Activated CD8-positive, alpha-beta memory T cell treated with anti-CD3 and anti-CD28 coated beads, Interleukin-2, amount 10 ng/mL, durations not matched to agents 7 days and 5 days (primary cell): ENCODE results near the gene TSKU. TPM values are rescaled to one million over a fixed set of nuclear protein-coding genes. Genes with fewer than 3 reads are reported as not detected.

ENCODE experiments used
- ATAC-seq: fragments of 150-1000 bp; cut with Tn5 transposase; one replicate; pipeline ENCODE4 v1.10.0; 2021; ENCODE audit warnings: moderate library complexity
- CTCF ChIA-PET: fragments of 350-600 bp; sonication (Branson Sonifier 250); formaldehyde crosslinking; loops from one replicate; lab custom pipeline; 2021; ENCODE audit warnings: antibody characterized with exemption; lab: Charles Lee
- DNase-seq: peaks from one replicate; pipeline ENCODE4 v3.0.0-alpha.2; 2020
- H3K27ac Mint-ChIP-seq: one replicate; pipeline ENCODE4 v1.8.0; 2021; ENCODE audit warnings: mild to moderate bottlenecking, mixed read lengths
- H3K27me3 Mint-ChIP-seq: one replicate; pipeline ENCODE4 v1.8.0; 2021; ENCODE audit warnings: mixed read lengths
- H3K36me3 Mint-ChIP-seq: one replicate; pipeline ENCODE4 v1.8.0; 2021; ENCODE audit warnings: mild to moderate bottlenecking, mixed read lengths
- H3K4me1 Mint-ChIP-seq: one replicate; pipeline ENCODE4 v1.8.0; 2021; ENCODE audit warnings: mixed read lengths
- H3K4me3 Mint-ChIP-seq: one replicate; pipeline ENCODE4 v1.8.0; 2021; ENCODE audit warnings: mild to moderate bottlenecking, moderate library complexity, mixed read lengths
- H3K9me3 Mint-ChIP-seq: one replicate; pipeline ENCODE4 v1.8.0; 2022; ENCODE audit warnings: low read depth, mixed read lengths
- total RNA-seq, 2 experiments: library from RNA; stranded (reverse); gene quantifications; one replicate each; pipeline ENCODE4 v1.2.3, GENCODE V29; 2021

The TSKU gene
- total RNA-seq, 2 experiments from 2014 or later, result 0.35 to 1.5 TPM

DNA sequence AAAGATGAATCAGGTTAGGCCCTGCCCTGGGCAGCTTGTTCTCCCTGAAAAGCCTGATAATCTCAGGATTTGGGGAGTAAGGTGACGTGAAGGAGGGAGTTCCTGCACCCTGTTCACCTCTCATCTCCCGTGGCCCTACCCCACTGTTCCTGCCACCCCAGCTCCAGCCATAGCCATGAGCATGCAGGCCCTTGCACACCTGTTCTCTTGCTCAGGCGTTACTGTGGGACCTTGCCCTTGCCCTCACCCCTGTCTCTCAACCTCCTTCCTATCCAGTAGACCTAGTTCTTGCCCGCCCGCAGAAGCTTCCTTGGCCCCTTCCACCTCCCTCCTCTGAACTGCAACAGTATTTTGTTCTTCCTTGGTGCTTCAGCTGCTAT is 15.0 kb downstream of the TSKU start:
- ATAC-seq (no peak), DNase-seq (no peak)
- peaks cover 12% of the 10 kb centered on the region for H3K27me3 Mint-ChIP-seq
- H3K4me3 Mint-ChIP-seq, result no peak overlapping the region
- CTCF ChIA-PET, result interaction anchor here (1.0 to 7.4 kb wide), 19 partner anchors 10 to 293 kb away, joined by 3 to 81 read pairs (median 4); partner anchors contain the start of gene TSKU
- no peak overlapping the region for H3K27ac Mint-ChIP-seq
- no peaks in the 10 kb centered on the region for H3K9me3 Mint-ChIP-seq
- no peaks in the 10 kb centered on the region for H3K36me3 Mint-ChIP-seq
- peaks cover 7% of the 10 kb centered on the region for H3K4me1 Mint-ChIP-seq

DNA sequence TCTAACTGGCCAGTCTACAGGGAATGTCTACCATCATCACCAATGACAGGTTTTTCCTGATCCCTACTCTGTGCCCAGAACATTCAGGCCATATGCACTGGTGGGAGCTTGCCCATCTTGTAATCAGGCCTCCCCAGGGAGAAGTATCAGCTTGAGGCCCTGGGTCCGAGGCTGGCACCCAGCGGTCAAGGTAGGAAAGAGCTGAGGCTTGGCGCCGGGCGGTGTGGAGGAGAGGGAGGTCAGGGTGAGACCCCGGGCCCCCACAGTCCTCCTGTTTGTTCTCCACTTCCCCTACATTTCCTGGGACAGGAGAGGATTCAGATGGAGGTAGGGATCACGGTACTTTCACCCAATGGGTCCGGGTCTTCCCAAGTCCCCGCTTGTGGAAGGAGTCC is 15.5 kb downstream of the TSKU start:
- ATAC-seq (no peak), DNase-seq (no peak)
- H3K4me1 Mint-ChIP-seq, result peaks cover 12% of the 10 kb centered on the region
- no peaks in the 10 kb centered on the region for H3K9me3 Mint-ChIP-seq
- H3K4me3 Mint-ChIP-seq, result no peak overlapping the region
- CTCF ChIA-PET, result interaction anchor here (0.6 to 7.4 kb wide), 26 partner anchors 9 to 293 kb away, joined by 3 to 81 read pairs (median 4); partner anchors contain the start of gene TSKU
- no peak overlapping the region for H3K27ac Mint-ChIP-seq
- peaks cover 12% of the 10 kb centered on the region for H3K27me3 Mint-ChIP-seq
- no peaks in the 10 kb centered on the region for H3K36me3 Mint-ChIP-seq

DNA sequence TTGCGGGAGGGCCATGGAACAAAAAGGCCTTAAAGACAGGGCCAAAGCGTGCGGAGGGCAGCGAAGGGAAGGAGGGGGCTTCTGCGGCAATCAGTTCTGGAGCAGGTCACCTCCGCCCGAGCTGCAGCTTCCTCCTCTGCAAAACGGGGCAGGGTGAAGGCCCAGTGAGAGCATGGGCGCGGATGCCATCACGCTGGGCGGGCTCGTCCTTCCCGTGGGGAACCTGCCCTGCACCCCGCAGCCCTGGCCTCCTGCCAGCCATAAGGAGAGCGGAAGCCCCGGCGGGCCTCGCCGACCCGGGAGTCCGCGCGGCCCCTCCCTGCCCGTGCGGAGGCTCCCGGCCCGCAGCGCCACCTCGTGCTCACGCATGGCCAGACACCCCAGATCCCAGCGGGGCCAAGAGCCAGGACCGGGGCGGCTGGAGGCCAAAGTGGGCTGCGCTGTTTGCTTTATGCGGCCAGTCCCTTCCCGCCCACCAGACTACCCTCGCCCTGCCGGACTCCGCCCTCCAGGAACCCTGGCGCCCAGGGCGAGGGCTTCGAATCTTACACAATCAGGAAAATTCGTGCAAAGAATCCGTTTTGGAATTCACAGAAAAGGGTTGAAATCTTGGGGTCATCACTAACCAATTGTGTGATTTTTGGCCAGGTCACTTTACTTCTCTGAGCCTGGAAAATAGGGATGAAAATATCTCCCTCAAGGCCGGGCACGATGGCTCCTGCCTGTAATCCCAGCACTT is 16.1 kb downstream of the TSKU start:
- H3K27me3 Mint-ChIP-seq, result peaks cover 12% of the 10 kb centered on the region
- H3K27ac Mint-ChIP-seq, result no peak overlapping the region
- H3K36me3 Mint-ChIP-seq, result no peaks in the 10 kb centered on the region
- ATAC-seq, result peak; percentile 95
- no peaks in the 10 kb centered on the region for H3K9me3 Mint-ChIP-seq
- CTCF ChIA-PET, result interaction anchor here (0.6 to 7.4 kb wide), 30 partner anchors 9 to 292 kb away, joined by 3 to 81 read pairs (median 4); partner anchors contain the start of gene TSKU
- peaks cover 18% of the 10 kb centered on the region for H3K4me1 Mint-ChIP-seq
- H3K4me3 Mint-ChIP-seq, result no peak overlapping the region
- DNase-seq, result peak; percentile 82

DNA sequence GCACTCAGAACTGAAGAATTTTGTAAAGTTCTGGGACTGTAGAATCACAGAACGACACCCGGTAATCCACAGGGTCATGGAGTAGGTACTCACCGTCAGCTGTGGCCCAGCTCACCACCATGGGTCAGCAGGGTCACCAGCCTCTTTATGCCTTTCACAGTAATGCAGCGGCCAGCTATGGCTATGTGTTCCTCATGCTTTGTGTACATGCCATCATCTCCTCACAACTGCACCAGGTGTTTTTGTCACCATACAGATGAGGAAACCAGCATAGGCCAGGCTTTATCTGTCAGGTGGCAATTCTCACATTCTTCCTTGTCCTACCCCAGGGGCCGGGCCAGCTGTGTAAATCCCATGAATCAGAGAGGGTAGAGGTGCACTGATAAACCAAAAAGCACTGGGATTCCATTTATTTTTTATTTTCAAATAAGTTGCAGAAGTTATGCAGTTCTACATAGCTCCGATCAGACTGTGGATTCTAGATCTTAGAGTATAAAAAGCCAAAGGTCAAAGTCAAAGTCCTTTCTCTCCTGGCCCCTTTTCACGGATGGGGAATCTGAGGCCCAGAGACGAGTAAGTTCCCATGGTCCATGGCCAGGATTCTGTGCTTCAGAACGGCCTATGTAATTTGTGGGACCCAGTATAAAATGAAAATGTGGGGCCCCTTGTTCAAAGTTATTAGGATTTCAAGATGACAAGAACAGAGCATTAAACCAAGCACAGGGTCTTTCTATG is 17.5 kb downstream of the TSKU start:
- DNase-seq (no peak), ATAC-seq (no peak)
- H3K9me3 Mint-ChIP-seq, result no peaks in the 10 kb centered on the region
- H3K4me1 Mint-ChIP-seq, result peaks cover 28% of the 10 kb centered on the region
- H3K27ac Mint-ChIP-seq, result no peak overlapping the region
- no peak overlapping the region for H3K4me3 Mint-ChIP-seq
- H3K36me3 Mint-ChIP-seq, result no peaks in the 10 kb centered on the region
- peaks cover 12% of the 10 kb centered on the region for H3K27me3 Mint-ChIP-seq
- CTCF ChIA-PET, result interaction anchor here (1.5 to 7.4 kb wide), 5 partner anchors 9 to 119 kb away, joined by 5 to 81 read pairs (median 58); no protein-coding TSS in a partner anchor

DNA sequence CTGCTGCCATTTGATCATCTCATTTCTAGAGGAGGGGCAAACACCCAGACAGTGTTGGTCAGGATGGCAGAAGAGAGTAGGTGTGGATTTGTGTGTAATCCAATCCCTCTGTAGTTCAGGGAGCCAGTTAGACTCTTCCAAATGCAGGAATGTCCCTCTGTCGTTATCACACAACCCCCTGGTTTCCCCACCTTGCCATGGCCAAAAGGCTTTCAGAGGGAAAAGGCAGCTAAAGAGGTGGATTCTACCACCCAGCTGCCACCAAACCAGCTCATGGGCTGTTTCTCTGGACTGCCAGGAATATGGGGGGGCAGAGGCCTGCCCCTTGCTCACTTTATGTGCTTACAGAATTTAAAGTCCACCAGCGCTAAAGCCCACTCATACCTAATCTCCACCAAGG is 18.1 kb downstream of the TSKU start:
- DNase-seq (no peak), ATAC-seq (no peak)
- H3K9me3 Mint-ChIP-seq, result no peaks in the 10 kb centered on the region
- H3K27ac Mint-ChIP-seq, result no peak overlapping the region
- H3K4me1 Mint-ChIP-seq, result peaks cover 29% of the 10 kb centered on the region
- CTCF ChIA-PET, result interaction anchor here (0.6 to 7.4 kb wide), 9 partner anchors 8 to 247 kb away, joined by 3 to 81 read pairs (median 5); no protein-coding TSS in a partner anchor
- H3K36me3 Mint-ChIP-seq, result no peaks in the 10 kb centered on the region
- no peak overlapping the region for H3K4me3 Mint-ChIP-seq
- peaks cover 12% of the 10 kb centered on the region for H3K27me3 Mint-ChIP-seq

DNA sequence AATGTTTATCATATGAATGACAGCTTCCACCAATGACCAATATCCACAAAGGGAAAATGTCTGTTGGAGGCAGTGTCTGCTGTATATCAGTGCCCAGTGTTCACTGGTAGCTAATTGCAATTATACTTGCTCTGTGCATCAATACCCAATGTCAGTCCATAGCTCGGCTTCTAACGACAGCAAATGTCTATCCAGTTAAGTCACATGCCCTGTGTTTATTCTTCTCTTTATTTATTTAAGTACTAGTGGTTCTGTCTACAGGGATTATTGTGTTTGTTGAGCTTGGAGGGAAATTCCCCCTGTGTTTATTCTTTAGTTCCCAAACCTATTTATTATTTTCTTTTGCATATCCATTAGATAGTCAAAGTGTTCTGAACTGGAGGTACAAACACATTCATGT is 18.6 kb downstream of the TSKU start:
- ATAC-seq (no peak), DNase-seq (no peak)
- H3K27me3 Mint-ChIP-seq, result peaks cover 15% of the 10 kb centered on the region
- no peak overlapping the region for H3K27ac Mint-ChIP-seq
- H3K4me1 Mint-ChIP-seq, result peaks cover 29% of the 10 kb centered on the region
- no peak overlapping the region for H3K4me3 Mint-ChIP-seq
- CTCF ChIA-PET, result interaction anchor here (0.6 to 7.4 kb wide), 10 partner anchors 8 to 246 kb away, joined by 3 to 81 read pairs (median 4); no protein-coding TSS in a partner anchor
- H3K36me3 Mint-ChIP-seq, result no peaks in the 10 kb centered on the region
- H3K9me3 Mint-ChIP-seq, result no peaks in the 10 kb centered on the region

DNA sequence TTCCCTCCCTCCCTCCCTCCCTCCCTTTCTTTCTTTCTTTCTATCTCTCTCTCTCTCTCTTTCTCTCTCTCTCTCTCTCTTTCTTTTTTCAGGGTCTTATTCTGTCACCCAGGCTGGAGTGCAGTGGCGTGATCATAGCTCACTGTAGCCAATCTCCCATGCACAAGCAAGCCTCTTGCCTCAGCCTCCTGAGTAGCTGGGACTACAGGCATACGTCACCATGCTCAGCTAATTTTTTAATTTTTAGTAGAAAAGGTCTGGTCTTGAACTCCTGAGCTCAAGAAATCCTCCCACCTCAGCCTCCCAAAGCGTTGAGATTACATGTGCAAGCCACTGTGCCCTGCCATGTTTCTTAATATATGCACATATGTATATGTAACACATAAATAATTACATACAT is 19.0 kb downstream of the TSKU start:
- no peak overlapping the region for H3K4me3 Mint-ChIP-seq
- ATAC-seq (no peak), DNase-seq (no peak)
- H3K27ac Mint-ChIP-seq, result no peak overlapping the region
- H3K4me1 Mint-ChIP-seq, result peaks cover 29% of the 10 kb centered on the region
- no peaks in the 10 kb centered on the region for H3K9me3 Mint-ChIP-seq
- CTCF ChIA-PET, result interaction anchor here (0.9 to 7.4 kb wide), 10 partner anchors 7 to 246 kb away, joined by 3 to 81 read pairs (median 4); no protein-coding TSS in a partner anchor
- peaks cover 16% of the 10 kb centered on the region for H3K27me3 Mint-ChIP-seq
- H3K36me3 Mint-ChIP-seq, result no peaks in the 10 kb centered on the region

DNA sequence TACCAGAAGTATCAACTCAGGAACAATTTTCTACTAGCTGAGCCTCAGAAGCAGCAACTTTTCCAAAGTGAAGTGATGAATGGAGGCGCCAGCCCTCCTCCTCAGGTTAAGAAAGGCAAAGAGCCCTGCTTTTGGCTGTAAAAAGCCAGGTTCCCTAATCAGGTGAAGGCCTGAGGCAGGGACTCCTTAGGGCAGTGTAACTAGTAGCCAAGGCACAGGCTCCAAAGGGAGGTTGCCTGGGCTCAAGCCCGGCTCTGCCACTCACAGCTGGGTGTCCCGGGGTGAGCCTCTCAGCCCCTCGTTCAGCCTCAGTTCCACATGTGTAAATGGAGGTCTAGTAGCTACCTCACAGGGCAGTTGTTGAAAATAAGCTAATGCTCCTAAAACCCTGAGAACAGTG is 19.5 kb downstream of the TSKU start:
- peaks cover 16% of the 10 kb centered on the region for H3K27me3 Mint-ChIP-seq
- DNase-seq (peak; percentile 33), ATAC-seq (no peak)
- peaks cover 33% of the 10 kb centered on the region for H3K4me1 Mint-ChIP-seq
- CTCF ChIA-PET, result interaction anchor here (1.0 to 7.4 kb wide), 6 partner anchors 9 to 117 kb away, joined by 3 to 81 read pairs (median 32); no protein-coding TSS in a partner anchor
- no peak overlapping the region for H3K27ac Mint-ChIP-seq
- H3K4me3 Mint-ChIP-seq, result no peak overlapping the region
- H3K36me3 Mint-ChIP-seq, result no peaks in the 10 kb centered on the region
- no peaks in the 10 kb centered on the region for H3K9me3 Mint-ChIP-seq

DNA sequence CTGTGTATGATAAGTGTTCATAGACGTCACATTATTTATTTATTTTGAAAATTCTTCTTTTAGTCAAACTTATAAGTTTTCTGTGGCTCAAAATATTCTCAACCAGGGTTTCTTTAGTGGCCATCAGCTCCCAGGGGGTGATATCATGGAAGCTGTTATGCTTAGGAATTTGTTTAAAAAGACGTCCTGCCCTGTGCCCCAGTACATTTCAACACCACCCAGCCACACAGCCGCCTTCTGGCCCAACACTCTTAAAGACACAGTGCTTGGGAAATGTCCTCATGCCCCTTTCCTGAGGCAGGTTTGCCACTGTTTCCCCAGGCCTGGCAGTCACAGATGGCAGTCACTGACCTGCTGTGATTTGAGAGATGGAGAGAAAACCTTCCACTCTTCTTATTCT is 19.9 kb downstream of the TSKU start:
- ATAC-seq, result no peak
- Mint-ChIP-seq H3K27me3 (peaks cover 16% of the 10 kb centered on the region), H3K9me3 (no peaks in the 10 kb centered on the region), H3K27ac (no peak overlapping the region), H3K4me3 (no peak overlapping the region), H3K4me1 (peaks cover 33% of the 10 kb centered on the region), H3K36me3 (no peaks in the 10 kb centered on the region)
- DNase-seq, result no peak
- CTCF ChIA-PET, result interaction anchor here (1.0 to 7.4 kb wide), 5 partner anchors 9 to 116 kb away, joined by 3 to 81 read pairs (median 58); no protein-coding TSS in a partner anchor

DNA sequence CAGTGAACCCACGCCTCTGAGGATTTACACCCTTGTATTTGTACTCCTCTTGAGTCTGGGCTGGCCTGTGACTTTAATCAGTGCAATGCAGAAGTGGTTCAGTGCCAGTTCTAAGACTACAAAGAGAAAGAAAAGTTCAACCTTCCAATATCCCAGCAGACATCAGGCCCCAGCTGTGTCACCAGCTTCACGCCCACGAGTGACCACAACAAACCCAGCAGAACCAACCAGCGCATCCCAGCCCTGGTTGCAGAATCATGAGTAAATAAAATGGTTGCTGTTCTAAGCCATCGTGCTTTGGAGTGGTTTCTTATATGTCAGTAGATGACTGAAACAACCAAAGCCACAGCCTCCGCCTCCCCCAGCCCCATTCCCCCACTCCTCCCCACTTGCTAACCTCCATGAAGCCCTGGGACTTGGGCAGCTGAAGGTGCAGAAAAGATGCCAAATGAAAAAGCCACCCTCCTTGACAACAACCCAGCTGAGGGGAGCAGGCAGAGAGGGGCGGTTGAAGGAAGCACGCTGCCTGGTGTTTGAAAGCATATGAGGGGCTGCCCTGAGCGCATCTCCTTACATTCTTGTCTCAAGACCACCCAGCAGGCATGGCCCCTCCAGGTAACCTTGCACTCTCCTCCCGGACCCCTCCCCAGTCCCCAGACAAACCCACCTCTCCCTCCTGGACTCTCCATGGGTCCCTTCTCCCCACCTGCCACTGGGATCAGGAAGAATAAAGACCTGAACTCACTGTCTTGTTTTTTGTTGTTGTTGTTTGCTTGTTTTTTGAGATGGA is 20.9 kb downstream of the TSKU start:
- CTCF ChIA-PET, result interaction anchor here (1.2 to 7.4 kb wide), 3 partner anchors 68 to 184 kb away, joined by 4 to 69 read pairs (median 58); no protein-coding TSS in a partner anchor
- no peak overlapping the region for H3K27ac Mint-ChIP-seq
- peak; percentile 30 for ATAC-seq
- H3K27me3 Mint-ChIP-seq, result peaks cover 16% of the 10 kb centered on the region
- no peaks in the 10 kb centered on the region for H3K36me3 Mint-ChIP-seq
- no peak overlapping the region for H3K4me3 Mint-ChIP-seq
- peak; percentile 70 for DNase-seq
- H3K4me1 Mint-ChIP-seq, result peaks cover 32% of the 10 kb centered on the region
- no peaks in the 10 kb centered on the region for H3K9me3 Mint-ChIP-seq

DNA sequence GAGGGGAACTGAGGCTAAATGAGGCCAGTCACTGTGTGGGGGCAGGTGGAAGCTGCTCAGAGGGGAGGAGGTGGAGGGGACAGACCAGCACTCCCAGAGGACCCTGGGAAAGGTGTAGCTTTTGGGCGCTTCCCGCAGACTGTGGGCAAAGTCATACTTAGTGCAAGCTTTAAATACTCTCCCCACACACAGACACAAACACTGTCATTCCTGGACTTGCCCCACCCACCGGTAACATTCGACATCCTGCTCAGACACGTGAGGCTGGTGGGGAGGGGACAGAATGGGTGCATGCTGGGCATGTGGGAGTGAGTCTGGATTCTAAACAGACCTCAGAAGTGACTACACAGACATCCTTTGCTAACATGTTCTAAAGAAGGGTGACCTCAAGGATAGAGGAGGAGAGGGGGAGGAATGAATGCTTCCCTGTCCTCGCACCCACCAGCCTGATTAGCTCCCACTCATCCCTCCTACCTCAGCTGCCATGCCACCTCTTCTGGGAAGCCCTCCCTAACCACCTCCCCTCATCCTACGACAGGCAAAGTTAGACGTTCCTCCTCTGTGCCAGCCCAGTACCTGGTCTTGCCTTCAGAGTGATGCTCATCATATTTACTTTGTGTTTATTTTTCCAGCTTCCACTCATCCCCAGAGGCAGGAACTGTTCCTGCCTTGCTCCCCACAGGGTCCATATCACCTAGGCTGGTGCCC is 22.2 kb downstream of the TSKU start:
- CTCF ChIA-PET, result interaction anchor here (0.6 to 6.1 kb wide), 6 partner anchors 12 to 286 kb away, joined by 3 to 58 read pairs (median 4); no protein-coding TSS in a partner anchor
- peak; percentile 73 for DNase-seq
- peaks cover 32% of the 10 kb centered on the region for H3K4me1 Mint-ChIP-seq
- H3K36me3 Mint-ChIP-seq, result peaks cover under 1% of the 10 kb centered on the region
- H3K27ac Mint-ChIP-seq, result no peak overlapping the region
- peaks cover 12% of the 10 kb centered on the region for H3K27me3 Mint-ChIP-seq
- peak; percentile 54 for ATAC-seq
- H3K4me3 Mint-ChIP-seq, result no peak overlapping the region
- no peaks in the 10 kb centered on the region for H3K9me3 Mint-ChIP-seq

DNA sequence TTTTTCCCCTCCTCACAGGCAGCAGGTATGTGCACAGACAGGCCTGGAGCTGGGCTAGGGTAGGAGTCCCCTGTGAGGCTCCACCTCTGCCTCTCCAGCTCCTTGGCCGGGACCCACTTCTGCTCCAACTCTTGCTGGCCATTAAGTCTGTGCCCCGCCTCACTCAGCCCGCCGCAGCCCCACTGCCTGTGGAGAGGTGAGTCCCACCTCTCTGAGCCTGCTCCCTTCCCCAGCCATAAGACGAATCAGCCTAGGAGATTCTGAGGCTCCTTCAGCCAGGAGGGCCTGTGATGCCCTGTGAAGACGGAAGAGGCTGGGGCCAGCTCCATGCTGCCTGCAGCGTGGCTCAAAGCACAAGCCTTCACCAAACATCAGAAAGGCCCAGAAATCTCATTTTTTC is 23.0 kb downstream of the TSKU start:
- Mint-ChIP-seq H3K27me3 (peaks cover 4% of the 10 kb centered on the region), H3K36me3 (peaks cover 3% of the 10 kb centered on the region), H3K4me3 (no peak overlapping the region), H3K9me3 (no peaks in the 10 kb centered on the region), H3K27ac (no peak overlapping the region), H3K4me1 (peaks cover 37% of the 10 kb centered on the region)
- CTCF ChIA-PET, result interaction anchor here (1.2 to 6.1 kb wide), 4 partner anchors 11 to 113 kb away, joined by 3 to 58 read pairs (median 4); no protein-coding TSS in a partner anchor
- DNase-seq (peak; percentile 39), ATAC-seq (no peak)
